ENCODE data around the gene MMP3.

MMP3 gene

DNA sequence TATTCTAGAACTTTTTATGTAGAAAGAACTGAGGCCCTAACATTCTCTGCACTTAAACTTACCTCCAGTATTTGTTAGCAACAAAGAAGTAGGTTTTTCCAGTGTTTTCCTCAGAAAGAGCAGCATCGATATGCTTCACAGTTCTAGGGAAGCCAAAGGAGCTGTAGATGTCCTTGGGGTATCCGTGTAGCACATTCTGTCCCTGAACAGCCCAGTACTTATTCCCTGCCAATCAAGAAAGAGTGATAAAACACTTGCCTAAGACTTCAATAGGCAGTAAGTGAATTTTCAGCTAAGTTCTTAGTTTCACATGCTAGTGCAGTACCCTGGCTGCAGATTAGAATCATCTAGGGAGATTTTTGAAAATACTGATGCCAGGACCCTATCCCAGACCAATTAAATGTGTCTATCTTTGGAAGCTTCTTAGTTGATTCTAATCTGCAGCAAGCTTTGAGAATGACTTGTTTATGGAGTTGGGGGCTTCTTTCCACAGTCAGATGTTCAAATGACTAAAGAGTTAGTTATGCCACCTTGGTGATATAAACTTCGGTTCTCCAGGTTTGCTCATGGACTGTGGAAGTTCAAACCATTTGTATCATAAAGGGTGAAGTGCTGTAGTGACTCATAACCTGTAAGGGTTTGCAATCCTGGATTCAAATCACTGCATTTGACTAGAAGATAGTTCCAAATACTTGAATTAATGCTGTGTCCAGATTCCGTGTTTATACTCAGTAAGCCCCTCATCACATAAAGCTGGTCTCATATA is 52.0 kb downstream of the MMP3 start:
- no peak for DNase-seq (ENCODE audit: low read depth, low spot score)

DNA sequence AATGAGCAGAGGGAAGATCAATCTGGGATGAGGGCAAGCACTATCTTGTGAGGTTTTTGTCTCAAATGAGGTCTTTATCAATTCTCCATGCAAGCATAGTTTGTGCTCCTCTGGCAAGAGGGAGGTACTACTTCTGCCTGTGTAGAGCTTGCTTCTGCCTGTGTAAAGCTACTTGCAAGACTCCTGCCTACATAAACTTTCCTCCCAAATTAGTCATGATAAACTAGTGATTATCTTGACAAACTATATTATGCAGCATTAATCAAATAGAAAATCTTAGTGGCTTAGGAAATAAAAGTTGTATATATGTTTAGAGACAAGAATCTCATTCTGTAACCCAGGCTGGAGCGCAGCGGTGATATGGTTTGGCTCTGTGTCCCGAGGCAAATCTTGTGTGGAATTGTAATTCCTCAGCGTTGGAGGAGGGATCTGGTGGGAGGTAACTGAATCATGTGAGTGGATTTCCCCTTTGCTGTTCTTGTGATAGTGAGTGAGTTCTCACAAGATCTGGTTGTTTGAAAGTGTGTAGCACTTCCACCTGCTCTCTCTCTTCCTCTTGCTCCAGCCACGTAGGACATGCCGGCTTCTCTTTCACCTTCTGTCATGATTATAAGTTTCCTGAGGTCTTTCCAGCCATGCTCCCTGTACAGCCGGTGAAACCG is 54.9 kb downstream of the MMP3 start:
- no peak for DNase-seq (ENCODE audit: low read depth, low spot score)
